HG02970 (cell line): ENCODE data around the gene CARS1.

Experiments used
- ATAC-seq: cut with Tn5 transposase; IDR thresholded peaks from one replicate; pipeline ENCODE4 v1.9.1; 2021; ENCODE audit warnings: mild to moderate bottlenecking, moderate library complexity, moderate number of reproducible peaks; ENCODE audit not compliant: unreplicated experiment, low FRiP score

Gene CARS1

GRCh38 chr11:3057069-3057963 lies at the start of gene CARS1:
TSS of gene CARS1 (minus strand) at chr11:3057423. CDS start at chr11:3057367, 56 bp downstream.
- peak; percentile 89 for ATAC-seq

- ATAC-seq, result no peak
These were observed 48.8 kb upstream of the CARS1 start for GRCh38 chr11:3105791-3106735.

- ATAC-seq, result no peak
These were observed 48.0 kb upstream of the CARS1 start for GRCh38 chr11:3104961-3105790.

GRCh38 chr11:3104051-3104714 lies 47.0 kb upstream of the CARS1 start:
- ATAC-seq, result no peak

GRCh38 chr11:3103076-3103475 lies 45.9 kb upstream of the CARS1 start:
- no peak for ATAC-seq

GRCh38 chr11:3102641-3102921 lies 45.4 kb upstream of the CARS1 start:
- no peak for ATAC-seq

- no peak for ATAC-seq
These were observed 44.9 kb upstream of the CARS1 start for GRCh38 chr11:3101921-3102640.

GRCh38 chr11:3099178-3099577 lies 42.0 kb upstream of the CARS1 start:
- ATAC-seq, result no peak

- no peak for ATAC-seq
These were observed 39.8 kb upstream of the CARS1 start for GRCh38 chr11:3096909-3097530.

- ATAC-seq, result no peak
These were observed 38.6 kb upstream of the CARS1 start for GRCh38 chr11:3095712-3096361.

- ATAC-seq, result no peak
These were observed 37.1 kb upstream of the CARS1 start for GRCh38 chr11:3094223-3094824.

- no peak for ATAC-seq
These were observed 36.3 kb upstream of the CARS1 start for GRCh38 chr11:3093281-3094191.

GRCh38 chr11:3092603-3093141 lies 35.4 kb upstream of the CARS1 start:
- ATAC-seq, result no peak

- no peak for ATAC-seq
These were observed 34.8 kb upstream of the CARS1 start for GRCh38 chr11:3091846-3092602.

GRCh38 chr11:3091081-3091845 lies 34.0 kb upstream of the CARS1 start:
- no peak for ATAC-seq
